Erythroblast (primary cell): ENCODE data around the gene MYOM3.
"Not testable (repeated sequence)": the region's sequence is repeated elsewhere in the genome, so short reads cannot be mapped to it uniquely, and the experiment has no call there.

Source experiments
- DNase-seq, 2 experiments: peaks; one replicate each; lab custom pipeline; 2025; lab: John Stamatoyannopoulos, UW
- GATA1 ChIP-seq: IDR thresholded peaks from 2 replicates; pipeline ENCODE4 v1.6.1; 2011; ENCODE audit warnings: low read depth, mild to moderate bottlenecking, control low read depth, low read length, moderate library complexity
- POLR2A ChIP-seq: IDR thresholded peaks from 2 replicates; pipeline ENCODE4 v1.6.1; 2011; ENCODE audit warnings: mild to moderate bottlenecking, low read length

MYOM3 gene

GRCh38 chr1:24021403-24022266 lies 90.3 kb downstream of the MYOM3 start:
- DNase-seq = no peak
- TF ChIP-seq GATA1 = no peak
- TF ChIP-seq POLR2A = no peak

- TF ChIP-seq POLR2A (no peak), GATA1 (no peak)
- DNase-seq = no peak
Measured at GRCh38 chr1:24020470-24020869, 91.5 kb downstream of the MYOM3 start.

GRCh38 chr1:24020025-24020424 lies 91.9 kb downstream of the MYOM3 start:
- TF ChIP-seq GATA1 = no peak
- TF ChIP-seq POLR2A = no peak
- DNase-seq = no peak

GRCh38 chr1:24018611-24019580 lies 93.0 kb downstream of the MYOM3 start:
- DNase-seq = peak in 1 of 2 experiments; percentile 4
- TF ChIP-seq POLR2A (no peak), GATA1 (no peak)

- TF ChIP-seq POLR2A (no peak), GATA1 (no peak)
- DNase-seq = no peak
Measured at GRCh38 chr1:24015221-24016210, 96.4 kb downstream of the MYOM3 start.

DNA sequence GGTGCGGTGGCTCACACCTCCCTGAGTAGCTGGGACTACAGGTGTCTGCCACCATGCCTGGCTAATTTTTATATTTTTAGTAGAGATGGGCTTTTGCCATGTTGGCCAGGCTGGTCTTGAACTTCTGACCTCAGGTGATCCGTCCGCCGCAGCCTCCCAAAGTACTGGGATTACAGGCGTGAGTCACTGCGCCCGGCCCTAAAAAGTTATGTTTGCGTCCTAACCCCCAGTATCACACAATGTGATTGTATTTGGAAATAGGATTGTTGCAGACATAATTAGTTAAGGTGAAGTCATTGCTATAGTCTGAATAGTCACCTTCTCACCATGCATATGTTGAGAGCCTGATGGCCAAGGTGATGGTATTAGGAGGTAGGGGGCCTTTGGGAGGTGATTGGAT lies 99.1 kb downstream of the MYOM3 start:
- DNase-seq = not testable (repeated sequence)

DNA sequence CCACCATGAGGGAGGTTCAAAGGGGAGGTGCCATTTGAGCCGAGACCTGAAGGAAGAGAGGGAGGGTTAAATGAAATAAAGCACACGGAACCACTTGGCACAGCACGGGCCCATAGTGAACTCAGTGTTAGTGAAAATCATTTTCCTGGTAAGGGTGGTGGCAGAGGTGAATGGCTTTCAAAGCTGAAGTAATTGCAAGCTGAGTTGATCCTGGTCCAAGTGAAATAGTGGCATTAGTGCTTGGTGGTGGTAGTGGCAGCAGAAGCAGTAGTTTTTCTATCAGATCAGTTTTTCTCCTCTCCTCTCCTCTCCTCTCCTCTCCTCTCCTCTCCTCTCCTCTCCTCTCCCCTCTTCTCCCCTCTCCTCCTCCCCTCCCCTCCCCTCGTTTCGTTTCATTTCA lies 101.3 kb downstream of the MYOM3 start:
- TF ChIP-seq POLR2A = no peak
- no peak for DNase-seq

DNA sequence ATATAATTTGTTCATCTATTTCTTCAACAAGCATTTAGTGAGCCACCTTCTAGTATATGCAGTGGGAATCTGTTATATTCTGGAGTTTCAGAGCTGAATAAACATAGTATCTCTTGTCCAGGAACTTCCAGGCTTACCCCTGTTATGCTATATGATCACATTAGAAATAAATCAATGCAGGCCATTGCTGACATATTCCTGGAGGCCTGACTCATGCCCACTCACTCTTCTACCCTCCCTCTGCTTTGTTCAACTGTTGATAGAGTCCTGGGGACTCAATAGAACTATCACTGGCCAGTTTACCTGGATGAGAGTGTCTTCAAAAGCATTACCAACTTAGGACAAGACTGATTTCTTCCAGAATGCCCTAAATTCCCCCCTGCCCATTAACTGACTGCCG lies 102.5 kb downstream of the MYOM3 start:
- TF ChIP-seq GATA1 = no peak
- no peak for DNase-seq

- DNase-seq = not testable (repeated sequence)
Measured at GRCh38 chr1:24008574-24009184, 103.3 kb downstream of the MYOM3 start.

DNA sequence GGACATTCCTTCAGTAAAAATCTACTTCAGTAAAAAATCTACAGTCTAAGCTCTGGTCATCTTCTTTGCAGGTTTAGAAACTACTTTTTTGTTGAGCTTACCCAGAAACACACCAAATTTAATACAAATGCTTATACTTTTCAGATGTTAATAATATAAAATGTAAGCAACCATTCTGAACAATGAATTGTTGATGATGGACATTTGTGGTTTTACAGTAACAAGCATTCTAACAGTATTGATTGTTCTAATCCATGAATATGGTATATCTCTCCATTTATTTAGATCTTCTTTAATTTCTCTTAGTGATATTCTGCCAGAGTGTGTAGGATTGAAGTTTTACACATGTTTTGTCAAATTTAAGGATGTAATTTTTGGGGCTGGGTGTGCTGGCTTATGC lies 104.9 kb downstream of the MYOM3 start:
- TF ChIP-seq POLR2A (no peak), GATA1 (no peak)
- no peak for DNase-seq
